Measurements from ENCODE around the gene ARHGEF40. TPM values are rescaled to one million over a fixed set of nuclear protein-coding genes. Genes with fewer than 3 reads are reported as not detected.

The ARHGEF40 gene
- total and polyA plus RNA-seq, 7 donors = 6.8 to 18.7 (median 10.1) TPM

GRCh38 chr14:21053184-21054122, 16.7 kb upstream of the ARHGEF40 start:
- 84 to 90% (median 85%) methylated on average over 20 of the region's 20 CpGs for WGBS, 3 donors
- no peak overlapping the region for H3K4me3 ChIP-seq
- intact Hi-C loops (cut with DNase I) = loop anchor here in 1 of 2 donors (5.0 kb wide), 1 partner anchor 51 kb away; no protein-coding TSS in a partner anchor
- H3K9me3 ChIP-seq = no peaks in the 10 kb centered on the region
- TF ChIP-seq, protein P1, sequence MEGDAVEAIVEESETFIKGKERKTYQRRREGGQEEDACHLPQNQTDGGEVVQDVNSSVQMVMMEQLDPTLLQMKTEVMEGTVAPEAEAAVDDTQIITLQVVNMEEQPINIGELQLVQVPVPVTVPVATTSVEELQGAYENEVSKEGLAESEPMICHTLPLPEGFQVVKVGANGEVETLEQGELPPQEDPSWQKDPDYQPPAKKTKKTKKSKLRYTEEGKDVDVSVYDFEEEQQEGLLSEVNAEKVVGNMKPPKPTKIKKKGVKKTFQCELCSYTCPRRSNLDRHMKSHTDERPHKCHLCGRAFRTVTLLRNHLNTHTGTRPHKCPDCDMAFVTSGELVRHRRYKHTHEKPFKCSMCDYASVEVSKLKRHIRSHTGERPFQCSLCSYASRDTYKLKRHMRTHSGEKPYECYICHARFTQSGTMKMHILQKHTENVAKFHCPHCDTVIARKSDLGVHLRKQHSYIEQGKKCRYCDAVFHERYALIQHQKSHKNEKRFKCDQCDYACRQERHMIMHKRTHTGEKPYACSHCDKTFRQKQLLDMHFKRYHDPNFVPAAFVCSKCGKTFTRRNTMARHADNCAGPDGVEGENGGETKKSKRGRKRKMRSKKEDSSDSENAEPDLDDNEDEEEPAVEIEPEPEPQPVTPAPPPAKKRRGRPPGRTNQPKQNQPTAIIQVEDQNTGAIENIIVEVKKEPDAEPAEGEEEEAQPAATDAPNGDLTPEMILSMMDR (IDR thresholded peaks at IDR 0.05) = no peak
- H3K27me3 ChIP-seq (ENCODE audit: insufficient read depth in 3 of 3, low read length in 2 of 3) = no peaks in the 10 kb centered on the region
- no peaks in the 10 kb centered on the region for H3K36me3 ChIP-seq (ENCODE audit: insufficient read depth in 1 of 2, low read depth in 1 of 2)
- ATAC-seq (no peak), DNase-seq (no peak)
- H3K4me1 ChIP-seq = peaks cover 2% of the 10 kb centered on the region
- H3K27ac ChIP-seq = no peak overlapping the region

GRCh38 chr14:21054123-21054767, 15.9 kb upstream of the ARHGEF40 start:
- no peak overlapping the region for H3K27ac ChIP-seq
- no peak overlapping the region for H3K4me3 ChIP-seq
- no peaks in the 10 kb centered on the region for H3K9me3 ChIP-seq
- no peaks in the 10 kb centered on the region for H3K36me3 ChIP-seq (ENCODE audit: insufficient read depth in 1 of 2, low read depth in 1 of 2)
- no peak for ATAC-seq
- no peak for DNase-seq
- intact Hi-C loops (cut with DNase I) = loop anchor here in 1 of 2 donors (5.0 kb wide), 1 partner anchor 52 kb away; no protein-coding TSS in a partner anchor
- no peaks in the 10 kb centered on the region for H3K4me1 ChIP-seq
- TF ChIP-seq, protein P1 (IDR thresholded peaks at IDR 0.05) = no peak
- 81 to 92% (median 81%) methylated on average over 3 of the region's 3 CpGs for WGBS, 3 donors
- H3K27me3 ChIP-seq (ENCODE audit: insufficient read depth in 3 of 3, low read length in 2 of 3) = no peaks in the 10 kb centered on the region

- Histone ChIP-seq H3K36me3 (ENCODE audit: insufficient read depth in 1 of 2, low read depth in 1 of 2) (no peaks in the 10 kb centered on the region), H3K9me3 (no peaks in the 10 kb centered on the region), H3K4me3 (no peak overlapping the region), H3K4me1 (no peaks in the 10 kb centered on the region), H3K27me3 (ENCODE audit: insufficient read depth in 3 of 3, low read length in 2 of 3) (no peaks in the 10 kb centered on the region), H3K27ac (no peak overlapping the region)
- TF ChIP-seq, protein P1 (IDR thresholded peaks at IDR 0.05) = no peak
- intact Hi-C loops (cut with DNase I) = loop anchor here in 1 of 2 donors (5.0 kb wide), 1 partner anchor 52 kb away; no protein-coding TSS in a partner anchor
- DNase-seq = no peak
- no peak for ATAC-seq
- 79 to 85% (median 81%) methylated on average over 4 of the region's 4 CpGs for WGBS, 3 donors
These were observed 15.3 kb upstream of the ARHGEF40 start for GRCh38 chr14:21054768-21055145.

- Histone ChIP-seq H3K4me1 (no peaks in the 10 kb centered on the region), H3K36me3 (ENCODE audit: insufficient read depth in 1 of 2, low read depth in 1 of 2) (no peaks in the 10 kb centered on the region), H3K4me3 (no peak overlapping the region), H3K9me3 (no peaks in the 10 kb centered on the region), H3K27me3 (ENCODE audit: insufficient read depth in 3 of 3, low read length in 2 of 3) (no peaks in the 10 kb centered on the region), H3K27ac (no peak overlapping the region)
- intact Hi-C loops (cut with DNase I) = no loop called here
- TF ChIP-seq, protein P1 (IDR thresholded peaks at IDR 0.05) = no peak
- WGBS, 3 donors = 66 to 75% (median 67%) methylated on average over 5 of the region's 5 CpGs
- DNase-seq (no peak), ATAC-seq (no peak)
These were observed 14.5 kb upstream of the ARHGEF40 start for GRCh38 chr14:21055432-21056117.
